ENCODE results near the gene SCRN1. TPM values are rescaled to one million over a fixed set of nuclear protein-coding genes. Genes with fewer than 3 reads are reported as not detected.

SCRN1 gene
- total RNA-seq, 2 experiments from 2014 or later, result 37.1 to 62.7 TPM

DNA sequence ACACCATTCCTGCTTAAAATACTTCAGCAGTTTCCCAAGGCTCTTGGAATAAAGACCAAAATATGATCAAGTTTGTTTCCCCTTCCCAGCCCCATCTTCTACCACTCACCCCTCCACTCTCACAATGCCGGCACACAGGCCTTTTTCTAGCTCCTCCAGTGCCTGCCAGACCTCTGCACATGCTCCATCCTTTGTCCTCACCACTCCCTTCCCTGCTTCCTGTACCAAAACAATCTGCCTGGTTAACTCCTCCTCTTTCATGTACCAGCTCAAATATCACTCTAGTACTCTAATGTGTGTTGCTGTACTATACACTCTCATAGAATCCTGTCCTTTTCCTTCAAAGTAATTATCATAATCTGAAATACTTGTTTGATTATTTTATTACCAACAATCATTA lies 19.4 kb downstream of the SCRN1 start:
- no peaks in the 10 kb centered on the region for H3K9me3 ChIP-seq (ENCODE audit: low read length)
- ChIA-PET CTCF (ENCODE audit: unreplicated experiment) (interaction anchor here (0.5 kb wide), 1 partner anchor 747 kb away, joined by 3 read pairs; no protein-coding TSS in a partner anchor), POLR2A (interaction anchor here (1.1 kb wide), 1 partner anchor 14 kb away, joined by 3 read pairs; no protein-coding TSS in a partner anchor)
- H3K4me2 ChIP-seq (ENCODE audit: low read length), result no peak overlapping the region
- H3K79me2 ChIP-seq (ENCODE audit: insufficient read depth, low read depth, low read length), result peaks cover 51% of the 10 kb centered on the region; the same call in 1 of the 2 replicates
- TF ChIP-seq EZH2phosphoT487 (IDR thresholded peaks at IDR 0.05; ENCODE audit: borderline replicate concordance, low read depth, low read length), result no peak
- H3K9me2 ChIP-seq (ENCODE audit: insufficient read depth, low read length), result no peaks in the 10 kb centered on the region
- H4K20me1 ChIP-seq (ENCODE audit: insufficient read depth, low read length), result 0 out of 2 replicates have a peak, but pooled peaks cover 3% of the 10 kb centered on the region
- H3K4me1 ChIP-seq (ENCODE audit: insufficient read depth, low read length, poor library complexity, severe bottlenecking), result no peaks in the 10 kb centered on the region
- no peak overlapping the region for H3K27ac ChIP-seq (ENCODE audit: low read depth, low read length, poor library complexity, severe bottlenecking)
- H3K36me3 ChIP-seq (ENCODE audit: insufficient read depth, low read length), result peaks cover 46% of the 10 kb centered on the region
- intact Hi-C loops (cut with micrococcal nuclease; ENCODE audit: unreplicated experiment), result no loop called here
- no peak overlapping the region for H3K4me3 ChIP-seq (ENCODE audit: low read depth, low read length, poor library complexity, severe bottlenecking)
- H2AFZ ChIP-seq (ENCODE audit: low read length), result no peak overlapping the region
- DNase-seq (ENCODE audit: low spot score), result no peak
- no TSS peak for BruUV-seq (replicated peaks)

DNA sequence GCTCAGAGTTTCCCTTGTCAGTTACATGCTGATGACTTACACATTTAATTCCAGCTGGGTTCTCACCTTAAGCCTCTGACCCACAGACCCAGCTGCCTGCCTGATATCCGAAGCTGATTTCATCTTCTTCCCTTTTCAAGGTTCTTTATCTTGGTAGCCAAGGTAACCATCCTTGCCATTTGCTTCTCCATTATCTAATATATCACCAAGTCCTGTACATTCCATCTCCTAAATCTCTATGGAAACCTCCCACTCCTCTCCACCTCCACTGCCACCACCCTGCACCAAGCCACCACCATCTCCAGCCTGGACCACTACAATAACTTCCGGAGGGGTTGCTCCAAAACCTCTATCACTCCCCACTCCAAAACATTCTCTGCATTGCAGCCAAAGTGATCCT lies 19.9 kb downstream of the SCRN1 start:
- CTCF ChIA-PET (ENCODE audit: unreplicated experiment), result no interaction called here
- POLR2A ChIA-PET, result interaction anchor here (1.1 kb wide), 1 partner anchor 13 kb away, joined by 3 read pairs; no protein-coding TSS in a partner anchor
- DNase-seq (ENCODE audit: low spot score), result no peak
- Histone ChIP-seq H3K9me2 (ENCODE audit: insufficient read depth, low read length) (no peaks in the 10 kb centered on the region), H3K4me1 (ENCODE audit: insufficient read depth, low read length, poor library complexity, severe bottlenecking) (no peaks in the 10 kb centered on the region), H3K9me3 (ENCODE audit: low read length) (no peaks in the 10 kb centered on the region), H3K79me2 (ENCODE audit: insufficient read depth, low read depth, low read length) (peaks cover 47% of the 10 kb centered on the region; the same call in 1 of the 2 replicates), H3K27ac (ENCODE audit: low read depth, low read length, poor library complexity, severe bottlenecking) (no peak overlapping the region), H3K36me3 (ENCODE audit: insufficient read depth, low read length) (peaks cover 46% of the 10 kb centered on the region), H3K4me3 (ENCODE audit: low read depth, low read length, poor library complexity, severe bottlenecking) (no peak overlapping the region), H2AFZ (ENCODE audit: low read length) (no peak overlapping the region), H4K20me1 (ENCODE audit: insufficient read depth, low read length) (no peaks in the 10 kb centered on the region), H3K4me2 (ENCODE audit: low read length) (no peak overlapping the region)
- TF ChIP-seq EZH2phosphoT487 (IDR thresholded peaks at IDR 0.05; ENCODE audit: borderline replicate concordance, low read depth, low read length), result no peak
- TF ChIP-seq, protein P1, sequence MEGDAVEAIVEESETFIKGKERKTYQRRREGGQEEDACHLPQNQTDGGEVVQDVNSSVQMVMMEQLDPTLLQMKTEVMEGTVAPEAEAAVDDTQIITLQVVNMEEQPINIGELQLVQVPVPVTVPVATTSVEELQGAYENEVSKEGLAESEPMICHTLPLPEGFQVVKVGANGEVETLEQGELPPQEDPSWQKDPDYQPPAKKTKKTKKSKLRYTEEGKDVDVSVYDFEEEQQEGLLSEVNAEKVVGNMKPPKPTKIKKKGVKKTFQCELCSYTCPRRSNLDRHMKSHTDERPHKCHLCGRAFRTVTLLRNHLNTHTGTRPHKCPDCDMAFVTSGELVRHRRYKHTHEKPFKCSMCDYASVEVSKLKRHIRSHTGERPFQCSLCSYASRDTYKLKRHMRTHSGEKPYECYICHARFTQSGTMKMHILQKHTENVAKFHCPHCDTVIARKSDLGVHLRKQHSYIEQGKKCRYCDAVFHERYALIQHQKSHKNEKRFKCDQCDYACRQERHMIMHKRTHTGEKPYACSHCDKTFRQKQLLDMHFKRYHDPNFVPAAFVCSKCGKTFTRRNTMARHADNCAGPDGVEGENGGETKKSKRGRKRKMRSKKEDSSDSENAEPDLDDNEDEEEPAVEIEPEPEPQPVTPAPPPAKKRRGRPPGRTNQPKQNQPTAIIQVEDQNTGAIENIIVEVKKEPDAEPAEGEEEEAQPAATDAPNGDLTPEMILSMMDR (conservative IDR thresholded peaks at IDR 0.05; ENCODE audit: low read length), result no peak
- BruUV-seq (replicated peaks), result no TSS peak
- intact Hi-C loops (cut with micrococcal nuclease; ENCODE audit: unreplicated experiment), result no loop called here

DNA sequence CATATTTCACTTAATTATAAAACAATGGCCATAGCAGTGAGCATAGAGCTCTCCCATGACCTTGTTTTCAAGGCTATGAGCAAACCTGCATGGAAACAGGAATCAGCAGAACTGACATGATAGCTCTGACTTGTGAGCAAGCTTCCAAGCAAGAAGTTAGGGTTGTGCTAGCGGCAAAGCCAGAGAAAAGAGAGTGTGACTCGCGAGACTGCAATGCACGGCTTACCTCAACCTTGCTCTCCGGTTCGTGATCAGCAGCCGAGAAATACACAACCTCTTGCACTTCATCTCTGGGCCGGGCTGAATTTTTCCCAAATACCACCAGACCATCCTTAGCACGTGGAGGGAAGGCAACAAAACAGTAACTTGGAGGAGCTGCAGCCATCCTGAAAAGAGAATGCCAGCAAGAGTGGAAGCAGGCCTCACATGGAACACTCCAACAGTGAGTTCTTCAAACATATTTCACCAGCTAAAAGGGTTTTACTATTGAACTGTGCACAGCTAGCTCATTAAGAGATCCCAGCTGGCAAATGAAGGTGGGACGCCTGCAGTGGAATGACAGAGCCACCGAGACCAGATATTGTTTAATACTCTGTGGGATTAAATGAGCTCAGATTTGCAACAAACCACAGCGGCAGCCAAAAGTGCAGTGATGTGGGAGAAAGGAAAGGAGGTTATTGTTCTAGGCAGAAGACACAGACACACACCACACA lies 20.8 kb downstream of the SCRN1 start:
- Histone ChIP-seq H3K36me3 (ENCODE audit: insufficient read depth, low read length) (peaks cover 46% of the 10 kb centered on the region), H3K79me2 (ENCODE audit: insufficient read depth, low read depth, low read length) (peaks cover 40% of the 10 kb centered on the region; the same call in 1 of the 2 replicates), H3K4me1 (ENCODE audit: insufficient read depth, low read length, poor library complexity, severe bottlenecking) (no peaks in the 10 kb centered on the region), H3K27ac (ENCODE audit: low read depth, low read length, poor library complexity, severe bottlenecking) (no peak overlapping the region), H3K9me2 (ENCODE audit: insufficient read depth, low read length) (no peaks in the 10 kb centered on the region), H3K9me3 (ENCODE audit: low read length) (no peaks in the 10 kb centered on the region), H3K4me2 (ENCODE audit: low read length) (no peak overlapping the region), H2AFZ (ENCODE audit: low read length) (no peak overlapping the region), H3K4me3 (ENCODE audit: low read depth, low read length, poor library complexity, severe bottlenecking) (no peak overlapping the region), H4K20me1 (ENCODE audit: insufficient read depth, low read length) (no peaks in the 10 kb centered on the region)
- no peak for DNase-seq (ENCODE audit: low spot score)
- intact Hi-C loops (cut with micrococcal nuclease; ENCODE audit: unreplicated experiment), result no loop called here
- POLR2A ChIA-PET, result interaction anchor here (1.0 to 1.1 kb wide), 4 partner anchors 11 to 15 kb away, joined by 3 to 4 read pairs (median 4); no protein-coding TSS in a partner anchor
- no TSS peak for BruUV-seq (replicated peaks)
- CTCF ChIA-PET (ENCODE audit: unreplicated experiment), result no interaction called here
- TF ChIP-seq, protein P1 (conservative IDR thresholded peaks at IDR 0.05; ENCODE audit: low read length), result no peak
- TF ChIP-seq EZH2phosphoT487 (IDR thresholded peaks at IDR 0.05; ENCODE audit: borderline replicate concordance, low read depth, low read length), result no peak

All from OCI-LY7 (cell line).